Lung microvascular endothelial cell (primary cell): ENCODE results near the gene ANKLE1. TPM values are rescaled to one million over a fixed set of nuclear protein-coding genes. Genes with fewer than 3 reads are reported as not detected.
"Not testable (repeated sequence)": the region's sequence is repeated elsewhere in the genome, so short reads cannot be mapped to it uniquely, and the experiment has no call there.

ENCODE experiments used
- DNase-seq, 2 donors: peaks; one replicate each; pipeline versions ENCODE4 v3.0.0 to v3.0.0-alpha.2; 2010; ENCODE audit warnings: low read depth in 2 of 2
- total RNA-seq: library from RNA; depleted of rRNA; stranded (reverse); fragments of >200 nt; gene quantifications from 2 replicates; pipeline ENCODE4 v1.2.1, GENCODE V29; 2014

ANKLE1 gene
- total RNA-seq, 1 donor from 2014 or later, result 0.20 TPM

DNA sequence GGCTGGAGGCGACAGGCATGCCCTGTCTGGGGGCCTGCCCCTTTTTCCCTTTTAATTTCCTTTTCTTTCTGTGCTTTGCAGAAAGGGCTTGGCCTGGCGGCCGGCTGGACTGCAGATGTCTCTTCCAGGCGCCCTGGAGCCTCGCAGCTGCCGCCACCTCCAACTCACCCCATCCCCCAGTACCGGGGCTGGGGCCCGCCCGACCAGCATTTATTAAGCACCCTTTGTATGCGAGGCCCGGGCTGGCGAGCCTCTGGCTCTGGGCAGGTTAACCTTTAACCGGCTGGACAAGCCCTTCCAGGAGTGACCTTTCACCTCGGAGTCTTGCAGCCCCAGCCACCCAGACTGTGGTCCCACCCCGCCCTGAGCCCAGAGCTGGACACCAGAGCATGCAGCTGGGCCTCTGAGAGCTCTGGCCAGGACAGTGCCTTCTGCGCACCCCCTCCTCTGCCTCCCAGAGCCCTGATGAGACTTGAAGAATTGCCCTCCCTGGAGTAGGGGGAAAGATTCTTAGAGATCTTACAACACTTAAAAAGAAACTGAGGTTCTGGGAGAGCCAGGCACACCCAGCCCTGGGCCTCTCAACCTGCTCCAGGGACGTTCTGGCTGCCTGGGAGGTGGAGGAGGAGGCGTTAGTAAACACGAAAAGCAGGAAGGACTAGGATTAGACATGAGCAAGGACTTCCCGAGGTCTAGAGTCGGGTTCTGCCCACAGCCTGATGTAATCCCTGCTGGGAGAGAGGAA lies 34.8 kb upstream of the ANKLE1 start:
- DNase-seq, result peak in 1 of 2 donors; percentile 40

GRCh38 chr19:17248011-17248776 lies 33.5 kb upstream of the ANKLE1 start:
- no peak for DNase-seq

DNA sequence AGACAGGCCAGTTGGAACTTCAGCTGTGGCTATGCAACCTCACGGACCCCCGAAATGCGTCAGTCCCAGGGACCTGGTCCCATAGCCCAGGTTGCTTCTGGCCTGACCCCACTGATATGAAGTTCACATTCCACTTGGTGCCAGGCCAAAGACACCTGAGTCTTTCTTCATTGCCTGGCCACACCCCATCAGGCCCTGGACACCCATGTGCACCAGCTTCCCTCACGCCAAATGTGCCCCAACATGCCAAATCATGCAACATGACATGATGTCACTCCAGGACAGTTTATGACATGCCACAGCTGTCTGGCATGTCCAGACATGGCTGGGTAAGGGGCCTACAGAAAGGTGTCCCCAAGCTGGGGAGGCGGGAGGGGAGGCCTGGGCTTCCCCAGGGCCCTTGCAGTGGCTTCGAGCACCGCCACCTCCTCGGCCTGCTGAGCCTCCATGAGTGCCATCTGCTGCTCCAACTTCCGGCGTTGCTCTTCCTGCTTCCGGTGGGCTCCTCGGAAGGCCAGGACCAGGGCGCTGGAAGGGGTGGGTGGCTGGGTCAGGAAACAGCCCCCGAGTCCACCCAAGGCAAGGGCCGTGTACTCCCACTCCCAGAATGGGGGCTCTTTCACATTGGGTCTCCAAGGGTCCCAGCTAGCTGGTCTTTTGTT lies 31.7 kb upstream of the ANKLE1 start:
- no peak for DNase-seq

GRCh38 chr19:17254636-17255035 lies 27.1 kb upstream of the ANKLE1 start:
- DNase-seq, result no peak

- no peak for DNase-seq
Observed at GRCh38 chr19:17255150-17255621, 26.5 kb upstream of the ANKLE1 start.

GRCh38 chr19:17256130-17256529 lies 25.6 kb upstream of the ANKLE1 start:
- no peak for DNase-seq

DNA sequence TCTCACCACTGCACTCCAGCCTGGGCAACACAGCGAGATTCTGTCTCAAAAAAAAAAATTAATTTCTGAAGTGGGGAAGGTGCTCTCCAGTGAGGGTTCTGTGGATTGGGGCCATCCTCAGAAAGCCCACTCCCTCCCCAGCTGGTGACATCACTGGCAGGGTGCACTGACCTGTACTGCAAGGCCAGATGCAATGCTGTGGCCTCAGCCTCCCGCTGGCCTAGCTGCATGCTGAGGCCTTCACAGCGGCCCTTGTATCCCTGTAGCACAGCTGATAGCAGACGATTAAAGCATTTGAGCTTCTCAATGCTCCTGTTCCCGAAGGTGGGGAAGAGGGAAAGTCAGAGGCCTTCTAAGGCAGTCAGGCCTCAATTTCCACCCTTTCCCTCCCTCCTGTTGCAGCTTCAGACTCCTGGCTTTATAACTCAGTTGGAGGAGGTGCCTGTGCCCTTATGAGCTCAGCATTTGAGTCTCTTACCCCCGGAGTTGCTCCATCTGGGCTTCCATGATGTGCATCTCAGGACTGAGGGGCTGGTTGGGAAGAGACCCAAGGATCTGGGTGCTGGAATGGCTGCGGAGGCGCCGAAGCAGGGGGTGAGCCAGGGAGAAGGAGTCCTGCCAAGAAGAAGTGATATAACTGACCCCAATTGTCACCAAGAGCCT lies 22.5 kb upstream of the ANKLE1 start:
- no peak for DNase-seq

DNA sequence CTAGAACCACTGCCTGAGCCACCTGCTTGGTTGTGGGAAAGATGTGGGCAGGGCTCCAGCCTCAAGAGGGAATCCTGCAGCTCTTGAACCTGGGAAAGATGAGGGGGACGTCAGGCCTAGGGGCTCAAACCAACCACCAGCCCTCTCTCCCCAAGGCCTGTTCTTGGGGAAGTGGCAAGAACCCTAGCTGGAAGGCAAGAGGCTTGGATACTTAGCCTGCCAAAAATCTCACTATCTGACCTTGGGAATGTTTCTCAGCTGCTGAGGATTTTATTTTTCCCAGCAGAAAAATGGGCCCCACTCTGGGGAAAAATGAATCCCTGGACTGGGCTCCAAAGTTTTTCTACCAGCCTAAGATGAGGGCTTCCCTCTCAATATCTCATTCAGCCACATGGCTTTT lies 21.8 kb upstream of the ANKLE1 start:
- no peak for DNase-seq

- DNase-seq, result peak; percentile 82 to 88
Observed at GRCh38 chr19:17260842-17261325, 20.8 kb upstream of the ANKLE1 start.

- no peak for DNase-seq
Observed at GRCh38 chr19:17262557-17262956, 19.1 kb upstream of the ANKLE1 start.

- peak in 1 of 2 donors; percentile 22 for DNase-seq
Observed at GRCh38 chr19:17263712-17264640, 17.7 kb upstream of the ANKLE1 start.

- peak; percentile 73 to 94 for DNase-seq
Observed at GRCh38 chr19:17264641-17264979, 17.1 kb upstream of the ANKLE1 start, which contains the start of gene USHBP1. USHBP1 (minus strand) TSS chr19:17264745; CDS start chr19:17264299, 446 bp downstream.

GRCh38 chr19:17266026-17266425 lies 15.7 kb upstream of the ANKLE1 start:
- no peak for DNase-seq

GRCh38 chr19:17266589-17266974 lies 15.1 kb upstream of the ANKLE1 start:
- no peak for DNase-seq

- DNase-seq, result peak; percentile 99
Observed at GRCh38 chr19:17266975-17267788, 14.5 kb upstream of the ANKLE1 start, which contains the start of gene BABAM1. BABAM1 (plus strand) TSS chr19:17267443; CDS start chr19:17268807, 1,364 bp downstream.

GRCh38 chr19:17268754-17269153 lies 12.9 kb upstream of the ANKLE1 start:
- no peak for DNase-seq

DNA sequence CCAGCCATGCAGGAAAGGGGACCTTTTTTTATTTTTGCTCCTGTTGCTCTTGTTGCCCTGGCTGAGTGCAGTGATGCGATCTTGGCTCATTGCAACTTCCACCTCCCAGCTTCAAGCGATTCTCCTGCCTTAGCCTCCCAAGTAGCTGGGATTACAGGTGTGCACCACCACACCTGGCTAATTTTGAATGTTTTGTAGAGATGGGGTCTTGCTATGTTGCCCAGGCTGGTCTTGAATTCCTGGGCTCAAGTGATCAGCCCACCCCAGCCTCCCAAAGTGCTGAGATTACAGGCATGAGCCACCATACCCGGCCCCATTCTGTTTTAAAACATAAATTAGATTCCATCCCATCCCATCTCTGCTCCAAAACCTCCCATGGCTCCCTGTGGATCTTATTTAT lies 6.8 kb upstream of the ANKLE1 start:
- DNase-seq, result not testable (repeated sequence)

DNA sequence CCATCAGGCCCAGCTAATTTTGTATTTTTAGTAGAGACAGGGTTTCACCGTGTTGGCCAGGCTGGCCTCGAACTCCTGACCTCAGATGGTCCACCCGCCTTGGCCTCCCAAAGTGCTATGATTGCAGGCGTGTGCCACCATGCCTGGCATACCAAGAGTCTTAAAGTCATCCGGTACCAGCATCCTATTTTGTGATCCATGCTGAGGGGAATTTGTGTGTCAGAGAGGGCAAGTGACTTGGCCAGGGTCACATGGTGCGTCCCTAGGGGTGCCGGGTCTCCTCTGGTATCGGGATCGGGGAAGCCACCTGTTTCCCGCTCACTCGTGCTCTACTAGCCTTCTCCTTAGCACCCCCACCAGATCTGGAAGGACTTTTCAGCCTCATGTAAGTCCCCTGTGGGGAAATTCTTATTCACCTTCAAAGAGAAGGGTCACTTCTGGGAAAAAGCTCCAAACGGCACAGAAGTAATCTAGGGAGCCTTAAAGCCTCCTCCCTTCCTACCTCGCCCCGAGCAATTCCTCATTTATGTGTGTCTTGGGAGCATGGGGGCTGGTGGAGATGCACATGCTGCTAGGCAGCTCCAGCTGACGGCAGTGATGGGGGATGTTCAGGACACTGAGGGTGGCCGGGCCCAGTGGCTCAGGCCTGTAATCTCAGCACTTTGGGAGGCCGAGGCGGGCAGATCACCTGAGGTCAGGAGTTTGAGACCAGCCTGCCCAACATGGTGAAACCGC lies 6.1 kb upstream of the ANKLE1 start:
- no peak for DNase-seq

DNA sequence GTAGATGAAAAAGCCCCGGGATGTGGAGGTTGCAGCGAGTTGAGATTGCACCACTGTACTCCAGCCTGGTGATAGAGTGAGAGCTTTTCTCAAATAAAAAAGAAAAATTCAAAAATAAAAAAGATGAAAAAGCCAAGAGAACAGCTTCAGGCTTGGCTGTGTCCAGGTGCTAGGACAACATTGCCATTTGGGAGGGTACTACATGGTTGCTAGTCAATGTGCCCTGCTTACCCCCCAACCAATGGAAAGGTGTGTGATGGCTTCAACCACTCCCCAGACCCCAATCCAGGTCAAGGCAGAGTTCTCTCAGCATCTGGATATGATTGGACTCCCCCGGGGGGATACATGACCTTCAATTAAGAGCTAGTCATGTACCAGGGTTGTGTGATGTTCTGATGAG lies 2.3 kb upstream of the ANKLE1 start:
- DNase-seq, result no peak
